ENCODE results near the gene SNN.

GRCh38 chr16:11686713-11687380 lies 18.6 kb downstream of the SNN start:
- no peak for TF ChIP-seq CTCF (IDR thresholded peaks at IDR 0.05)
- TF ChIP-seq POLR2A (IDR thresholded peaks at IDR 0.05) = no peak
